Uterus (tissue), 4 donors: ENCODE data around the gene ANKFN1. TPM values are rescaled to one million over a fixed set of nuclear protein-coding genes. Genes with fewer than 3 reads are reported as not detected.

ENCODE experiments used
- DNase-seq, 2 donors: peaks; one replicate each; pipeline ENCODE4 v3.0.0-alpha.2; 2019 to 2020
- H3K27ac ChIP-seq, 2 donors: fragments of 200-600 bp; sonication (generic); 1 replicate in 1 of 2; 2 replicates in 1 of 2; pipeline ENCODE4 v1.5.1; 2016 to 2018
- H3K27me3 ChIP-seq, 2 donors: fragments of 200-600 bp; sonication (generic); one replicate each; pipeline ENCODE4 v1.5.1; 2018 to 2019; ENCODE audit warnings: control low read depth in 1 of 2
- H3K36me3 ChIP-seq, 2 donors: fragments of 200-600 bp; sonication (generic); one replicate each; pipeline ENCODE4 v1.5.1; 2019; ENCODE audit warnings: control low read depth in 1 of 2
- H3K4me1 ChIP-seq, 2 donors: fragments of 200-600 bp; sonication (generic); one replicate each; pipeline ENCODE4 v1.5.1; 2018 to 2019; ENCODE audit warnings: control low read depth in 1 of 2
- H3K4me3 ChIP-seq, 2 donors: fragments of 200-600 bp; sonication (generic); 1 replicate in 1 of 2; 2 replicates in 1 of 2; pipeline ENCODE4 v1.5.1; 2018 to 2019; ENCODE audit warnings: mild to moderate bottlenecking in 1 of 2
- H3K9me3 ChIP-seq, 2 donors: fragments of 200-600 bp; sonication (generic); one replicate each; pipeline ENCODE4 v1.5.1; 2019; ENCODE audit warnings: control low read depth in 1 of 2
- CTCF ChIP-seq, 4 experiments: fragments of 200-600 bp in 2 of 4; fragments of 450-650 bp in 2 of 4; sonication (generic) in 2 of 4; IDR thresholded peaks; one replicate each; pipeline ENCODE4 v1.5.1; 2016 to 2019; ENCODE audit warnings: antibody characterized with exemption in 4 of 4, mild to moderate bottlenecking in 2 of 4, moderate library complexity in 1 of 4
- POLR2A ChIP-seq, 2 donors: fragments of 450-650 bp; IDR thresholded peaks; one replicate each; pipeline ENCODE4 v1.6.1; 2016; ENCODE audit warnings: antibody characterized with exemption in 2 of 2, mild to moderate bottlenecking in 1 of 2, moderate library complexity in 1 of 2
- intact Hi-C: fragments of 100-400 bp; cut with DNase I; formaldehyde crosslinking; loops from one replicate; pipeline ENCODE4 v1.15.1; 2023; ENCODE audit warnings: low total_unique reads
- total RNA-seq, 4 donors: library from RNA; depleted of rRNA in 3 of 4; stranded (reverse); fragments of >200 nt in 3 of 4; gene quantifications; one replicate each; pipeline versions ENCODE4 v1.1.0 to v1.2.4, GENCODE V29; 2014 to 2023
- donor health status: DM: yes; HTN: yes; CAD: no.

Gene ANKFN1
- total RNA-seq, 4 donors from 2014 or later, result 0.27 to 2.6 TPM; not detected in 2

- no peaks in the 10 kb centered on the region for H3K27me3 ChIP-seq
- no peak for TF ChIP-seq CTCF (IDR thresholded peaks at IDR 0.05)
- TF ChIP-seq POLR2A (IDR thresholded peaks at IDR 0.05), result no peak
- H3K4me1 ChIP-seq, result no peaks in the 10 kb centered on the region
- H3K27ac ChIP-seq, result no peak overlapping the region
- no peaks in the 10 kb centered on the region for H3K36me3 ChIP-seq
- no peaks in the 10 kb centered on the region for H3K9me3 ChIP-seq
- intact Hi-C loops, result no loop called here
- DNase-seq, result no peak
- no peak overlapping the region for H3K4me3 ChIP-seq
Observed at GRCh38 chr17:56451629-56452028, 298.4 kb downstream of the ANKFN1 start.

- H3K27ac ChIP-seq, result no peak overlapping the region
- H3K4me1 ChIP-seq, result no peaks in the 10 kb centered on the region
- no peaks in the 10 kb centered on the region for H3K27me3 ChIP-seq
- no peak for TF ChIP-seq CTCF (IDR thresholded peaks at IDR 0.05)
- no peak for TF ChIP-seq POLR2A (IDR thresholded peaks at IDR 0.05)
- H3K36me3 ChIP-seq, result no peaks in the 10 kb centered on the region
- no peak overlapping the region for H3K4me3 ChIP-seq
- H3K9me3 ChIP-seq, result no peaks in the 10 kb centered on the region
- DNase-seq, result no peak
- intact Hi-C loops, result no loop called here
Observed at GRCh38 chr17:56452461-56452860, 299.2 kb downstream of the ANKFN1 start.

GRCh38 chr17:56457501-56457900, 304.2 kb downstream of the ANKFN1 start:
- no peaks in the 10 kb centered on the region for H3K4me1 ChIP-seq
- no peak overlapping the region for H3K27ac ChIP-seq
- DNase-seq, result no peak
- no peaks in the 10 kb centered on the region for H3K9me3 ChIP-seq
- TF ChIP-seq CTCF (IDR thresholded peaks at IDR 0.05) (no peak), POLR2A (IDR thresholded peaks at IDR 0.05) (no peak)
- H3K36me3 ChIP-seq, result no peaks in the 10 kb centered on the region
- H3K27me3 ChIP-seq, result no peaks in the 10 kb centered on the region
- H3K4me3 ChIP-seq, result no peak overlapping the region
- intact Hi-C loops, result no loop called here

- Histone ChIP-seq H3K4me1 (no peaks in the 10 kb centered on the region), H3K27ac (no peak overlapping the region), H3K36me3 (no peaks in the 10 kb centered on the region), H3K9me3 (no peaks in the 10 kb centered on the region), H3K4me3 (no peak overlapping the region), H3K27me3 (no peaks in the 10 kb centered on the region)
- no peak for TF ChIP-seq CTCF (IDR thresholded peaks at IDR 0.05)
- no peak for TF ChIP-seq POLR2A (IDR thresholded peaks at IDR 0.05)
- intact Hi-C loops, result no loop called here
- no peak for DNase-seq
Observed at GRCh38 chr17:56465886-56466285, 312.6 kb downstream of the ANKFN1 start.

GRCh38 chr17:56468840-56469239, 315.6 kb downstream of the ANKFN1 start:
- Histone ChIP-seq H3K4me1 (no peaks in the 10 kb centered on the region), H3K27ac (no peak overlapping the region), H3K27me3 (no peaks in the 10 kb centered on the region), H3K36me3 (no peaks in the 10 kb centered on the region), H3K4me3 (no peak overlapping the region), H3K9me3 (no peaks in the 10 kb centered on the region)
- intact Hi-C loops, result no loop called here
- TF ChIP-seq POLR2A (IDR thresholded peaks at IDR 0.05), result no peak
- TF ChIP-seq CTCF (IDR thresholded peaks at IDR 0.05), result no peak
- no peak for DNase-seq
